Caco-2 (cell line): ENCODE results near the gene TLCD1. TPM values are rescaled to one million over a fixed set of nuclear protein-coding genes. Genes with fewer than 3 reads are reported as not detected.

Source experiments
- BruUV-seq: library from RNA; stranded (reverse); fragments of 400-500 nt; replicated peaks from 2 replicates; lab custom pipeline; 2021; lab: Mats Ljungman, UMichigan
- CTCF ChIA-PET: fragments of 300-600 bp; sonication (Branson Sonifier 250); formaldehyde crosslinking; loops from one replicate; lab custom pipeline; 2022; ENCODE audit warnings: antibody characterized with exemption; lab: Charles Lee
- POLR2A ChIA-PET: fragments of 300-600 bp; sonication (Branson Sonifier 250); formaldehyde crosslinking; loops from one replicate; lab custom pipeline; 2022; ENCODE audit warnings: antibody characterized with exemption; lab: Charles Lee
- DNase-seq, 2 experiments: peaks; one replicate each; pipeline versions ENCODE4 v3.0.0 to v3.0.0-alpha.2; 2020 to 2022
- H3K27me3 ChIP-seq: replicated peaks from 2 replicates; pipeline ENCODE4 v1.6.0; 2011; ENCODE audit warnings: low read length; ENCODE audit not compliant: control insufficient read depth, insufficient read depth
- H3K36me3 ChIP-seq: 2 replicates; pipeline ENCODE4 v1.5.1; 2011; ENCODE audit warnings: low read length; ENCODE audit not compliant: control insufficient read depth, insufficient read depth
- H3K4me1 ChIP-seq: fragments of 250-450 bp; sonication (Bioruptor Pico); 2 replicates; pipeline ENCODE4 v1.5.1; 2020; ENCODE audit warnings: mild to moderate bottlenecking
- H3K4me3 ChIP-seq: 2 replicates; pipeline ENCODE4 v1.5.1; 2011; ENCODE audit warnings: low read depth, mild to moderate bottlenecking, control low read depth, low read length
- H3K9me3 ChIP-seq: fragments of 250-450 bp; sonication (Bioruptor Pico); 2 replicates; pipeline ENCODE4 v1.5.1; 2020; ENCODE audit warnings: mild to moderate bottlenecking, moderate library complexity
- H3K27ac Mint-ChIP-seq: one replicate; pipeline ENCODE4 v1.8.0; 2022; ENCODE audit warnings: mixed read lengths; ENCODE audit not compliant: unreplicated experiment
- H3K27me3 Mint-ChIP-seq: one replicate; pipeline ENCODE4 v1.8.0; 2022; ENCODE audit warnings: mixed read lengths; ENCODE audit not compliant: insufficient read depth, unreplicated experiment
- H3K36me3 Mint-ChIP-seq: one replicate; pipeline ENCODE4 v1.8.0; 2022; ENCODE audit warnings: mild to moderate bottlenecking, mixed read lengths; ENCODE audit not compliant: insufficient read depth, unreplicated experiment
- H3K4me1 Mint-ChIP-seq: one replicate; pipeline ENCODE4 v1.8.0; 2022; ENCODE audit warnings: low read depth, mixed read lengths; ENCODE audit not compliant: unreplicated experiment
- H3K4me3 Mint-ChIP-seq: one replicate; pipeline ENCODE4 v1.8.0; 2022; ENCODE audit warnings: mild to moderate bottlenecking, moderate library complexity, mixed read lengths; ENCODE audit not compliant: unreplicated experiment
- H3K9me3 Mint-ChIP-seq: one replicate; pipeline ENCODE4 v1.8.0; 2022; ENCODE audit warnings: mixed read lengths; ENCODE audit not compliant: unreplicated experiment
- intact Hi-C: fragments of 100-400 bp; cut with micrococcal nuclease; formaldehyde crosslinking; loops from one replicate; pipeline ENCODE4 v1.10.0; 2022; ENCODE audit not compliant: unreplicated experiment
- total RNA-seq: library from RNA; stranded (reverse); gene quantifications from 2 replicates; pipeline ENCODE4 v1.2.3, GENCODE V29; 2022
- TF ChIP-seq, protein P1 (sequence below), 2 experiments: fragments of 200-600 bp in 1 of 2; IDR thresholded peaks; 1 replicate in 1 of 2; 2 replicates in 1 of 2; pipeline versions ENCODE4 v1.5.1 to v1.8.0; 2011 to 2022; ENCODE audit warnings: antibody characterized with exemption in 1 of 2, control low read depth in 1 of 2, inconsistent platforms in 1 of 2, low read depth in 1 of 2, low read length in 1 of 2, mild to moderate bottlenecking in 1 of 2, moderate library complexity in 1 of 2; ENCODE audit not compliant: insufficient read depth in 1 of 2, severe bottlenecking in 1 of 2, unreplicated experiment in 1 of 2

Gene TLCD1
- total RNA-seq, 1 experiment from 2014 or later = 37.9 TPM

DNA sequence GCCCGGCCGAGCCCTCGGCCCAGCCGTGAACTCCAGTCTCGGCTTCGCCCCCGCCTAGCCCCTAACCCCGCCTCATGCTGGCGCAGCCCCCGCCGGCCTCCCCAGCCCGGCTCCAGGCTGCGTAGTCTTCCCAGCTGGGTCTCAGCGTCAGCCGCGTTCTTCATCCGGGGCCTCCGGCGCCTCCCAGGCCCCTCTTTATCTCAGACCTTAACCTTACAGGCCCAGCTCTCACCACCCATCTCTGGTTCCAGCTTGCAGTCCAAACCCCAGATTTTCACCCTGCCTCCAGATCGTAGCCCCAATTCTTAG is 14.4 kb downstream of the TLCD1 start, which contains the start of gene PROCA1:
Gene PROCA1 (minus strand): TSS at position 166 of the 309 bp plus-strand sequence. CDS start 228 bp downstream, outside the sequence.
- Histone ChIP-seq H3K36me3 (no peaks in the 10 kb centered on the region), H3K9me3 (no peaks in the 10 kb centered on the region), H3K4me3 (peak within 1 kb of the TSS; percentile 64), H3K4me1 (peaks cover 11% of the 10 kb centered on the region), H3K27me3 (no peaks in the 10 kb centered on the region)
- TF ChIP-seq, protein P1, sequence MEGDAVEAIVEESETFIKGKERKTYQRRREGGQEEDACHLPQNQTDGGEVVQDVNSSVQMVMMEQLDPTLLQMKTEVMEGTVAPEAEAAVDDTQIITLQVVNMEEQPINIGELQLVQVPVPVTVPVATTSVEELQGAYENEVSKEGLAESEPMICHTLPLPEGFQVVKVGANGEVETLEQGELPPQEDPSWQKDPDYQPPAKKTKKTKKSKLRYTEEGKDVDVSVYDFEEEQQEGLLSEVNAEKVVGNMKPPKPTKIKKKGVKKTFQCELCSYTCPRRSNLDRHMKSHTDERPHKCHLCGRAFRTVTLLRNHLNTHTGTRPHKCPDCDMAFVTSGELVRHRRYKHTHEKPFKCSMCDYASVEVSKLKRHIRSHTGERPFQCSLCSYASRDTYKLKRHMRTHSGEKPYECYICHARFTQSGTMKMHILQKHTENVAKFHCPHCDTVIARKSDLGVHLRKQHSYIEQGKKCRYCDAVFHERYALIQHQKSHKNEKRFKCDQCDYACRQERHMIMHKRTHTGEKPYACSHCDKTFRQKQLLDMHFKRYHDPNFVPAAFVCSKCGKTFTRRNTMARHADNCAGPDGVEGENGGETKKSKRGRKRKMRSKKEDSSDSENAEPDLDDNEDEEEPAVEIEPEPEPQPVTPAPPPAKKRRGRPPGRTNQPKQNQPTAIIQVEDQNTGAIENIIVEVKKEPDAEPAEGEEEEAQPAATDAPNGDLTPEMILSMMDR (IDR thresholded peaks at IDR 0.05; ENCODE audit: insufficient read depth in 1 of 2, low read depth in 1 of 2, low read length in 1 of 2, severe bottlenecking in 1 of 2, unreplicated experiment in 1 of 2) = no peak
- Mint-ChIP-seq H3K27ac (peak within 1 kb of the TSS; percentile 87), H3K9me3 (no peaks in the 10 kb centered on the region), H3K4me1 (peaks cover 6% of the 10 kb centered on the region), H3K4me3 (peak within 1 kb of the TSS; percentile 82), H3K36me3 (peaks cover 33% of the 10 kb centered on the region), H3K27me3 (no peaks in the 10 kb centered on the region)
- DNase-seq = no peak
- POLR2A ChIA-PET = interaction anchor here (0.6 to 2.7 kb wide), 19 partner anchors 9 to 1575 kb away, joined by 3 to 213 read pairs (median 6); partner anchors contain the start of genes NEK8, PHF12, RPL23A and TLCD1
- intact Hi-C loops = loop anchor here (1.0 kb wide), 2 partner anchors 8 to 13 kb away; partner anchors contain the start of gene RPL23A
- CTCF ChIA-PET = interaction anchor here (0.6 to 2.4 kb wide), 9 partner anchors 8 to 216 kb away, joined by 3 to 33 read pairs (median 8); partner anchors contain the start of genes NEK8, RPL23A and TLCD1
- BruUV-seq = no TSS peak

DNA sequence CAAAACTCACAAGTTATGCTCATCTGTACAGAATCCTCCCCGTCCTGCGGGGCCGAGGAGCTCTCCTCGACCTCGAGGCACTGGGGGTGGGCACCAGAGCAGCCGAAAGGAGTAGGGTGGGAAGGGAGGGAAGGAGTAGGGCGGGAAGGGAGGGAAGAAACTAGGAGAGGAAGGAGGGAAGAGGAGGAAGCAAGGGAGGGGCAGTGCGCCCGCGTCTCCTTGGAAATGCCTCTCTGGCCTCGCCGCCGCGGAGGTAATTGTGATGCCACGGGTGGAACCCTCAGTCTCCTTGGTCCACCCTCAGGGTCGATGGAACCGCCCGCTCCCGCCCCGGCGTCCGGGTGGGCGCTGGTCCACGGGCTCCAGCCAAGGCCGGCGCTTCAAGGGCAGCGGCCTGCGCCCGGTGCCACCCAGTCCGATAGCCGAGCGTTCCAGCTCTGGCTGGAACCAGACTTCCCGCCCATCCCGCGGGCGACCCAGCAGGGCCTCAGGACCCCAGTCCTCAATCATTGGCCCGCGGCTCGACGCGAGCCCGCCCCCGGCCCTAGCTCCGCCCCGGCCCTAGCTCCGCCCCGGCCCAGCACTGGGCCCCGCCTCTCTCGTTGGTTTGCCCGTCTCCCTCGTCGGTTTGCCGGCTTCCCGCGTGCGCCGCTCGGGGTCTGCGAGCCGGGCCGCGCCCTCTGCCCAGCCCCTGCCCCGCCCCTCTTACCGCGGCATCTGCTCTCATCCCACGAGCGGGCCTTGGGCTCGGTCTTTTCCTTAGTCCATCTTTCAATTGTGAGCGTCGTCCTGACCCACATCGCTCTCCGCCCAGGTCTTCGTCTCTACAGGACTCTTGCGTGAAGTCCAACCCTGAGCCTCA is 14.9 kb downstream of the TLCD1 start:
- intact Hi-C loops = loop anchor here (1.0 kb wide), 2 partner anchors 8 to 13 kb away; partner anchors contain the start of gene RPL23A
- POLR2A ChIA-PET = interaction anchor here (0.5 to 2.7 kb wide), 21 partner anchors 9 to 1576 kb away, joined by 3 to 213 read pairs (median 6); partner anchors contain the start of genes NEK8, PHF12, RPL23A and SDF2
- H3K36me3 Mint-ChIP-seq = peaks cover 35% of the 10 kb centered on the region

GRCh38 chr17:28707339-28707720 is 18.7 kb downstream of the TLCD1 start:
- no peaks in the 10 kb centered on the region for H3K9me3 ChIP-seq
- H3K36me3 ChIP-seq = no peaks in the 10 kb centered on the region
- Mint-ChIP-seq H3K27me3 (no peaks in the 10 kb centered on the region), H3K4me3 (no peak overlapping the region), H3K27ac (no peak overlapping the region), H3K36me3 (peaks cover 63% of the 10 kb centered on the region), H3K9me3 (no peaks in the 10 kb centered on the region), H3K4me1 (peaks cover 1% of the 10 kb centered on the region)
- H3K4me3 ChIP-seq = no peak overlapping the region
- TF ChIP-seq, protein P1 (IDR thresholded peaks at IDR 0.05; ENCODE audit: insufficient read depth in 1 of 2, low read depth in 1 of 2, low read length in 1 of 2, severe bottlenecking in 1 of 2, unreplicated experiment in 1 of 2) = no peak
- peaks cover 11% of the 10 kb centered on the region for H3K4me1 ChIP-seq
- ChIA-PET CTCF (no interaction called here), POLR2A (interaction anchor here (1.1 kb wide), 1 partner anchor 12 kb away, joined by 5 read pairs; the partner anchor contains the start of gene RPL23A)
- DNase-seq = no peak
- BruUV-seq = no TSS peak
- H3K27me3 ChIP-seq = no peaks in the 10 kb centered on the region
- intact Hi-C loops = no loop called here

More for the DNA sequence above, 14.9 kb downstream of the TLCD1 start:
- no peaks in the 10 kb centered on the region for H3K36me3 ChIP-seq
- H3K27me3 Mint-ChIP-seq = no peaks in the 10 kb centered on the region
- H3K4me1 ChIP-seq = peaks cover 11% of the 10 kb centered on the region
- no peaks in the 10 kb centered on the region for H3K9me3 Mint-ChIP-seq
- H3K4me1 Mint-ChIP-seq = peaks cover 6% of the 10 kb centered on the region
- no peaks in the 10 kb centered on the region for H3K9me3 ChIP-seq
- BruUV-seq = no TSS peak
- peak; percentile 95 to 98 for DNase-seq
- H3K4me3 Mint-ChIP-seq = peak overlapping the region; percentile 82
- H3K27ac Mint-ChIP-seq = peak overlapping the region; percentile 87
- peak overlapping the region; percentile 64 for H3K4me3 ChIP-seq
- CTCF ChIA-PET = interaction anchor here (0.6 to 2.4 kb wide), 14 partner anchors 8 to 728 kb away, joined by 3 to 33 read pairs (median 6); partner anchors contain the start of genes NEK8, RPL23A and TLCD1
- H3K27me3 ChIP-seq = no peaks in the 10 kb centered on the region
- TF ChIP-seq, protein P1 (IDR thresholded peaks at IDR 0.05; ENCODE audit: insufficient read depth in 1 of 2, low read depth in 1 of 2, low read length in 1 of 2, severe bottlenecking in 1 of 2, unreplicated experiment in 1 of 2) = no peak
